Measurements from ENCODE around the gene TMEM9. TPM values are rescaled to one million over a fixed set of nuclear protein-coding genes. Genes with fewer than 3 reads are reported as not detected.
"Not testable (repeated sequence)": the region's sequence is repeated elsewhere in the genome, so short reads cannot be mapped to it uniquely, and the experiment has no call there.

The TMEM9 gene
- total RNA-seq, 2 experiments from 2014 or later: 28.7 to 30.6 TPM

- Mint-ChIP-seq H3K4me1 (ENCODE audit: low read depth) (peaks cover 19% of the 10 kb centered on the region), H3K27me3 (peaks cover 5% of the 10 kb centered on the region), H3K27ac (no peak overlapping the region), H3K9me3 (no peaks in the 10 kb centered on the region), H3K4me3 (no peak overlapping the region), H3K36me3 (ENCODE audit: low read depth) (no peaks in the 10 kb centered on the region)
- ATAC-seq (no peak), DNase-seq (no peak)
- TF ChIP-seq, protein P1, sequence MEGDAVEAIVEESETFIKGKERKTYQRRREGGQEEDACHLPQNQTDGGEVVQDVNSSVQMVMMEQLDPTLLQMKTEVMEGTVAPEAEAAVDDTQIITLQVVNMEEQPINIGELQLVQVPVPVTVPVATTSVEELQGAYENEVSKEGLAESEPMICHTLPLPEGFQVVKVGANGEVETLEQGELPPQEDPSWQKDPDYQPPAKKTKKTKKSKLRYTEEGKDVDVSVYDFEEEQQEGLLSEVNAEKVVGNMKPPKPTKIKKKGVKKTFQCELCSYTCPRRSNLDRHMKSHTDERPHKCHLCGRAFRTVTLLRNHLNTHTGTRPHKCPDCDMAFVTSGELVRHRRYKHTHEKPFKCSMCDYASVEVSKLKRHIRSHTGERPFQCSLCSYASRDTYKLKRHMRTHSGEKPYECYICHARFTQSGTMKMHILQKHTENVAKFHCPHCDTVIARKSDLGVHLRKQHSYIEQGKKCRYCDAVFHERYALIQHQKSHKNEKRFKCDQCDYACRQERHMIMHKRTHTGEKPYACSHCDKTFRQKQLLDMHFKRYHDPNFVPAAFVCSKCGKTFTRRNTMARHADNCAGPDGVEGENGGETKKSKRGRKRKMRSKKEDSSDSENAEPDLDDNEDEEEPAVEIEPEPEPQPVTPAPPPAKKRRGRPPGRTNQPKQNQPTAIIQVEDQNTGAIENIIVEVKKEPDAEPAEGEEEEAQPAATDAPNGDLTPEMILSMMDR (IDR thresholded peaks at IDR 0.05): no peak
- ChIA-PET CTCF (interaction anchor here (1.0 to 5.3 kb wide), 6 partner anchors 9 to 187 kb away, joined by 3 to 27 read pairs (median 4); no protein-coding TSS in a partner anchor), POLR2A (interaction anchor here (0.6 to 1.5 kb wide), 4 partner anchors 13 to 304 kb away, joined by 3 to 4 read pairs (median 4); partner anchors contain the start of gene TMEM9)
- intact Hi-C loops (cut with micrococcal nuclease): no loop called here
Observed at GRCh38 chr1:201167041-201167991, 13.0 kb upstream of the TMEM9 start.

DNA sequence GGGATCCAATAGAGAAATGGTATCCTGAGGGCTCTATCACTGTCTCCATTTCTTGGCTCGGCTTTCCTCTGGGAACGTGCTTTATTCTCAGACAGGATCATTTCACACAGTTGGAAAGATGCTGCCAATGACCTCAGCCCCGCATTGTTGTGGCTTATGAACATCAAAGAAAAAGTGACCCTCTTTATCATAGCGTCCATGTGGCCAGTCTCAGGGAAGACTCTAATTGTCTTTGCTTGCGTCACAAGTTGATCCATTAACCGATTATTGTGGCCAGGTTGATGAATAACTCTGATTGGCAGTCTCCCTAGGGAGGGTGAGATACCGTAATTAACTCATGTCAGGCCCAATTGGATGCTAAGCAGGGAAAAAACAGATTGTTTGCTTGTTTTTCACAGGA lies 10.4 kb upstream of the TMEM9 start:
- POLR2A ChIA-PET: no interaction called here
- H3K27ac Mint-ChIP-seq: no peak overlapping the region
- no peak for ATAC-seq

DNA sequence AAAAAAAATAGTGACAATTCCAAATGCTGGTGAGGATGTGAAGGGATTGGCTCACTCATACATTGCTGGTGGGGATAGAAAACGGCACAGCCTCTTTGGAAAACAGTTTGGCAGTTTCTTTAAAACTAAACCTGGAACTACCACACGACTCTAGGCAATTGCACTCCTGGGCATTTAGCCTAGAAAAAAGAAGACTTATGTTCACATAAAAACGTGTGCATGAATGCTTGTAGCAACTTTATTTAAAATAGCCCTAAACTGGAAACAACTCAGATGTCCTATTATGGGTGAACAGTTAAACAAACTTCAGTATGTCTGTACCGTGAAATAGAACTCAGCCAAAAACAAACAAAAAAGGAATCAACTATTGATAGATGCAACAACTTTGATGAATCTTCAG lies 9.4 kb upstream of the TMEM9 start:
- H3K4me1 Mint-ChIP-seq (ENCODE audit: low read depth): no peaks in the 10 kb centered on the region
- intact Hi-C loops (cut with micrococcal nuclease): no loop called here
- TF ChIP-seq, protein P1 (IDR thresholded peaks at IDR 0.05): no peak
- no peak overlapping the region for H3K4me3 Mint-ChIP-seq
- peaks cover 8% of the 10 kb centered on the region for H3K27me3 Mint-ChIP-seq
- ATAC-seq (no peak), DNase-seq (no peak)
- ChIA-PET POLR2A (no interaction called here), CTCF (no interaction called here)
- no peaks in the 10 kb centered on the region for H3K9me3 Mint-ChIP-seq
- no peak overlapping the region for H3K27ac Mint-ChIP-seq
- no peaks in the 10 kb centered on the region for H3K36me3 Mint-ChIP-seq (ENCODE audit: low read depth)

More for the DNA sequence above, 10.4 kb upstream of the TMEM9 start:
- H3K27me3 Mint-ChIP-seq: peaks cover 7% of the 10 kb centered on the region
- TF ChIP-seq, protein P1 (IDR thresholded peaks at IDR 0.05): no peak
- H3K36me3 Mint-ChIP-seq (ENCODE audit: low read depth): no peaks in the 10 kb centered on the region
- H3K9me3 Mint-ChIP-seq: no peaks in the 10 kb centered on the region
- H3K4me1 Mint-ChIP-seq (ENCODE audit: low read depth): peaks cover 3% of the 10 kb centered on the region
- intact Hi-C loops (cut with micrococcal nuclease): no loop called here
- H3K4me3 Mint-ChIP-seq: no peak overlapping the region
- CTCF ChIA-PET: interaction anchor here (0.6 kb wide), 1 partner anchor 182 kb away, joined by 3 read pairs; no protein-coding TSS in a partner anchor
- DNase-seq: no peak

- H3K27ac Mint-ChIP-seq; ATAC-seq; H3K9me3 Mint-ChIP-seq; DNase-seq; H3K36me3 Mint-ChIP-seq (ENCODE audit: low read depth); H3K4me1 Mint-ChIP-seq (ENCODE audit: low read depth); H3K27me3 Mint-ChIP-seq; CTCF ChIA-PET; POLR2A ChIA-PET; intact Hi-C loops (cut with micrococcal nuclease); H3K4me3 Mint-ChIP-seq: not testable (repeated sequence)
Observed at GRCh38 chr1:201163036-201163435, 8.8 kb upstream of the TMEM9 start.

DNA sequence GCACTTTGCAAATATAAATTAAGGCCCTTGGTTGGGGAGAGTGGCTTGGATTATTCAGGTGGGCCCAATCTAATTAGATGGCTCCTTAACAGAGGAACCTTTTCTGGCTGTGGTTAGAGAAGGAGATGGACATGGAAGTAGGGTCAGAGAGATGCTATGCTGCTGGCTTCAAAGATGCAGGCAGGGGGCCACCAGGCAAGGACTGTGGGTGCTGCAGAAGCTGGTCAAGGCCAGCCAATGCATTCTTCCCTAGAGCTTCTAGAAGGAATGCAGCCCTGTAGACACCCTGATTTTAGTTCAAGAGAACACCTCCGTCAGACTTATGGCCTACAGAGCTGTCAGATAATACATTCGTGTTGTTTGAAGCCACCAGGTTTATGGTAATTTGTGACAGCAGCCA lies 3.7 kb upstream of the TMEM9 start:
- ATAC-seq: no peak
- no peaks in the 10 kb centered on the region for H3K9me3 Mint-ChIP-seq
- no peaks in the 10 kb centered on the region for H3K36me3 Mint-ChIP-seq (ENCODE audit: low read depth)
- intact Hi-C loops (cut with micrococcal nuclease): no loop called here
- no peak overlapping the region for H3K4me3 Mint-ChIP-seq
- peaks cover 18% of the 10 kb centered on the region for H3K27me3 Mint-ChIP-seq
- H3K4me1 Mint-ChIP-seq (ENCODE audit: low read depth): peaks cover 10% of the 10 kb centered on the region
- POLR2A ChIA-PET: interaction anchor here (1.4 kb wide), 1 partner anchor 13 kb away, joined by 3 read pairs; no protein-coding TSS in a partner anchor
- TF ChIP-seq, protein P1 (IDR thresholded peaks at IDR 0.05): no peak
- no peak overlapping the region for H3K27ac Mint-ChIP-seq
- DNase-seq: no peak
- CTCF ChIA-PET: interaction anchor here (1.0 to 1.8 kb wide), 5 partner anchors 8 to 65 kb away, joined by 3 to 10 read pairs (median 6); no protein-coding TSS in a partner anchor
